ENCODE measurements around the gene WNT11.

The WNT11 gene

DNA sequence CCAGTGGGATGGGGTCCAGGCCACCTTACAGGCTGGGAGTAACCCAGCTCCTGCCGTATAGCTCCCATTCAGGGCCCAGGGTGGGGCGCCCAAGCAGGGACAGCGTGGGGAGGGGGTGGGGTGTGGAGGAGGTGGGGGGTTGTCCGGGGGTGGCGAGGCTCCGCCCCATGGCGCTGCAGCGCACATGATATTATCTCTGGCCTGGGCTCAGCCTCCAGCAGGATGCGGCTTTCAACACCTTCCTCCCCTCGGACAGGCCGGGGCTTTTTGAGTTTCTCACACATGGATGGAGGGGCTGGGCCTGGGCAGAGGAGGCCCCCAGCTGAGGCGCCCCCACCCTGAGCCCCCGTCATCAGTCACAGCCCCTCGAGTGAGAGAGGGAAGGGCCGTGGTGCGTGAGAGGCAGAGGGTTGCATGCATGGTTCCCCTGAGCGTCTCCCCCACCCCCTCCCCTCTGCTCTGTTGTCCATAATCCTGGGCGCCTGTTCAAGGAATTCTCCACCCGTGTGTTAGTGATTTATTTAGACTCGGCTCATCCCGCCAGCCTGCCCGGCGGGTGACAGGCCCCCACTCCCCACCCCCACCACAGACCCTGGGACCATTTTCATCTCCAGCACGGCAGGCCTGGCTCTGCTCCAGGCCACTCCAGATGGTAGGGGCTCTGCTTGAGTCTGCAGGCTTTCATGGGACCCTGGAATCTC, 44.9 kb downstream of the WNT11 start:
- DNase-seq (no peak), ATAC-seq (replicated peaks) (peak in 1 of 2 donors; percentile 37)
- Mint-ChIP-seq H3K27ac (no peak overlapping the region), H3K27me3 (peaks cover 6 to 19% of the 10 kb centered on the region in 2 donors), H3K4me1 (peaks cover 3 to 11% of the 10 kb centered on the region in 2 donors), H3K9me3 (no peaks in the 10 kb centered on the region), H3K4me3 (no peak overlapping the region), H3K36me3 (no peaks in the 10 kb centered on the region)

DNA sequence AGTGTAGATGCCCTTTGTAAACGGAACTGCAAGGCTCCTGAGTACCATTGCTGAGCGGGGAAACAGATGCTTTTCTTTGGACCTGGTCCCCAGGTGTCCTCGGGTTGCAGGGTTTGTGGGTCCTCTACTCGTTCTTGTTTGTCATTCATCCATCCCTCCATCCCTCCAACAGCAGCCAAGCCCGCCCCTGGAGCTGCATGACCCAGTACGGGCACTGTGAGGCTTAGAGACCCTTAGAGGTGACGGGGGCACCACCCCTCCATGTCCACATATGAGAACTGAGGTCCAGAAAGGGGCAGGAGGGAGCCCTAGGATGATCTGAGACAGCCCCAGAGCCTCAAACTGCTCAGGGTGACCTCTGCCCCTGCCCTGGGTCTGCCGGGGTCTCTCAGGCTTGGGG, 45.4 kb downstream of the WNT11 start:
- Mint-ChIP-seq H3K4me3 (no peak overlapping the region), H3K27ac (no peak overlapping the region), H3K4me1 (peaks cover 3 to 6% of the 10 kb centered on the region in 2 donors), H3K27me3 (peaks cover 6 to 21% of the 10 kb centered on the region in 2 donors), H3K9me3 (no peaks in the 10 kb centered on the region), H3K36me3 (no peaks in the 10 kb centered on the region)
- ATAC-seq (replicated peaks) (no peak), DNase-seq (no peak)

- Mint-ChIP-seq H3K27ac (no peak overlapping the region), H3K36me3 (no peaks in the 10 kb centered on the region), H3K4me1 (peaks cover 0 to 2% of the 10 kb centered on the region in 2 donors), H3K4me3 (no peak overlapping the region), H3K27me3 (peaks cover 6 to 18% of the 10 kb centered on the region in 2 donors), H3K9me3 (no peaks in the 10 kb centered on the region)
- DNase-seq: no peak
- no peak for ATAC-seq (replicated peaks)
Measured at GRCh38 chr11:76159983-76160661, 46.2 kb downstream of the WNT11 start.

DNA sequence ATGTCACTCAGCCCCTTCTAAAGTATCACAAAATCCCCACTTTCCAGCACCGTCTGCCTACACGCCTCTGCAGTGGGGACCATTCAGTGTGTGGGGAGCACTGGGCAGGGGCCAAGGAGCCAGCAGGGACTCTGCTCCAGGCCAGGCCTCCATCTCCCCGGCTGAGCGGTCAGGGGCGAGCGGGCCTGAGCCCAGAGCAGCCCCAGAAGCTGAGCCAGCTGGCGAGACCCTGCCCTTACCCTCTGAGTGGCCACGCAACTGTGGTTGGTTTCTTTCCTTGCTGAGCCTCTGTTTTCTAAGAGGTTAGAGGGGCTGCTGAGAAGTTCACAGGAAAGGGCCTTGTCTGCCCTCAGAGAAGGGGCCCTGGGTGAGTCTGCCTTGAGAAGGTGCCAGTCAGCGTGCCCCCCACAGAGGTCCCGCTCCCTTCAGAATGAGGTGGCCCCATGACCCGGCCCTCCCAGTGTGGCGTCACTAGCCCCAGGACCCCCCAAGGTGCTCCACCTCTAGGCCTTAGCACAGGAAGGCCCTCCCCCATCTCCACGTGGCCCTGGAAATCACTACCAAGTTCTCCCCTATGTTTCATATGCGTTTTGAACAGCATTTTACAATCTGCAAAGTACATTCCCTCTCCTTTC, 46.9 kb downstream of the WNT11 start:
- no peak for DNase-seq
- Mint-ChIP-seq H3K27me3 (peaks cover 6 to 14% of the 10 kb centered on the region in 2 donors), H3K4me3 (no peak overlapping the region), H3K9me3 (no peaks in the 10 kb centered on the region), H3K36me3 (no peaks in the 10 kb centered on the region), H3K4me1 (peaks cover 0 to 3% of the 10 kb centered on the region in 2 donors), H3K27ac (no peak overlapping the region)
- ATAC-seq (replicated peaks): no peak

DNA sequence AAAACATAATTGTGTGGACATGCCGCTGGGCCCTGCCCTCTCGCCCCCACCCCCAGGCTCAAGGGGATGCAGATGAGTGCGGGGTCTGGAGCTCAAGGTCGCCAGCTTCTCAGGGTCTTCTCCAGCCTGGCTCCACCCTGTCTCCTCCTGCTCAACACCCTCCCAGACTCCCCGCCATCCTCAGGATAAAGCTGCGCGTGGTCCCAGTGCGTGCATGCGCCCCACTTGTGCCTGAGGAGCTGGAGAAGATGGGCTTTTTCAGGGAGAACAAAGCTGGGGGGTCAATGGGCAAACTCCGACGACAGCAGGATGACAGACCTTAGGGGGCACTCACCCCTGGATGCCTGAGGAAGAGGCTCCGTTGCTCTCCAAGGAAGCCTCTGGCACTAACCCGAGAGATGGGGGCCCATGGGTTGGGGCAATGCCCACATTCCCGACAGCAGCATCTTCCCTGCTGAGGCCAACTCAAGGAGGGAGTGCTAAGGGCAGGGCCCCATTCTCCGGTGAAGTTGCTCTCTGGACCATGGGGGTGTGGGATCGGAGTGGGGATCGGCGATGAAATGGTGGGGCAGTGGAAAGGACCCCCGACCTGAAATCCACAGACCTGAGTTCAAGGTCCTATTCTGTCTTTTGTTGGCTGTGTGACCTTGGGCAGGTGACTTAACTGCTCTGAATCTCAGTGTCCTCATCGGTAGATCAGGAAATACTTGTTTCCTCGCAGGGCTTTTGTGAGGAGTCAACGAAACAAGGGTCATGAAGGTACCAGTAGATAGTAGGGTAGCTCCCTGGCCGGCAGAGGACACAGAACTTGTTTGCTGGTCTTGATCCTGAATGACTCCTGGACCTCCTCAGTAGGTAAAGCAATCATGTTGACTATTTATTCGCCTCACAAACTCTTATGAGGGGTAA, 47.7 kb downstream of the WNT11 start:
- Mint-ChIP-seq H3K4me1 (peaks cover 3 to 4% of the 10 kb centered on the region in 2 donors), H3K36me3 (no peaks in the 10 kb centered on the region), H3K27me3 (peaks cover under 1 to 9% of the 10 kb centered on the region in 2 donors), H3K4me3 (no peak overlapping the region), H3K27ac (no peak overlapping the region), H3K9me3 (no peaks in the 10 kb centered on the region)
- no peak for ATAC-seq (replicated peaks)
- DNase-seq: no peak

DNA sequence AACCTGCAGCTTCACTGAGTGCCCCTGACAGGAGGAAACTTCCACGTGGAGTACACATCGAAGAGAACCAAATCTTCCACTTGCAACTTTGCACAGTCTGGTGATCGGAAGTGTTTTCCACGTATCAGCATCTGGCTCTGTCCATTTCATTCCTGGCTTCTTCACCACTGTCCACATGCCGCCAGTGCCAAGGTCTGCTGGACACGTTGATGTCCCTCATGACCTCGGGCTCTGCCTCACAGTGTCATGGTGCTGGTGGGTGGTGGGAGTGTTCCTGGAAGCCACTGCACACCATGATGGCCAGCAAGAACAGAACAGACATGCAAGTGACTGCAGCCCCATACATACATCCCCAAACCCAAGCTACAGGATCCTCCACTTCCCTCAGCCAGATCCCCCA, 48.4 kb downstream of the WNT11 start:
- Mint-ChIP-seq H3K4me3 (no peak overlapping the region), H3K36me3 (no peaks in the 10 kb centered on the region), H3K27ac (no peak overlapping the region), H3K9me3 (no peaks in the 10 kb centered on the region), H3K4me1 (peaks cover 11 to 12% of the 10 kb centered on the region in 2 donors), H3K27me3 (peaks cover 0 to 8% of the 10 kb centered on the region in 2 donors)
- DNase-seq (no peak), ATAC-seq (replicated peaks) (no peak)

DNA sequence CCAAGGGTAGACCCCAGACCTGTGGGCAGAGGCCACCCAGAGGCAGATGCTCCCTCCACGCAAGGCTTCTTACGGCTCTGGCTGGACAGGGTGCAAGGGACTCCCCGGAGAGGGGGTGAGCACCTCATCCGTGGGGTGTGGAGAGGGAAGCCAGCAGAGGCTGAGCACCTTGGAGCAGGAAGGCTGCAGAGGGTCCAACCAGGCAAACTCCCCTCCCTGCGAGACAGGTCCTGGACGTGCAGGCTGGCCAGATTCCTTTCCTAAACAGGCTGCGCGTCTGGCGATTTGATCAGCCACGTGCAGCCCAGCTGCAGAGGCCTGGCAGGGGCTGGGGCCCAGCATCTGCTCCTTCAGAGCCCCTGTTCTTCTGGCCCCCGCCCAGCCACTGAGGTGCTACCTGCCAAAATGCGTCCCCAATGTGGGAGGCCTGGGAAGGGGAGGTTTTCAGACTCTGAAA, 49.3 kb downstream of the WNT11 start:
- no peaks in the 10 kb centered on the region for H3K9me3 Mint-ChIP-seq
- no peak for ATAC-seq (replicated peaks)
- no peak overlapping the region for H3K4me3 Mint-ChIP-seq
- H3K27ac Mint-ChIP-seq: no peak overlapping the region
- no peak for DNase-seq
- H3K4me1 Mint-ChIP-seq: peaks cover 19 to 21% of the 10 kb centered on the region in 2 donors
- H3K36me3 Mint-ChIP-seq: no peaks in the 10 kb centered on the region
- H3K27me3 Mint-ChIP-seq: peaks cover 0 to 8% of the 10 kb centered on the region in 2 donors

GRCh38 chr11:76155500-76156227, 50.6 kb downstream of the WNT11 start:
- Mint-ChIP-seq H3K9me3 (no peaks in the 10 kb centered on the region), H3K4me3 (no peak overlapping the region)
- no peak for ATAC-seq (replicated peaks)

DNA sequence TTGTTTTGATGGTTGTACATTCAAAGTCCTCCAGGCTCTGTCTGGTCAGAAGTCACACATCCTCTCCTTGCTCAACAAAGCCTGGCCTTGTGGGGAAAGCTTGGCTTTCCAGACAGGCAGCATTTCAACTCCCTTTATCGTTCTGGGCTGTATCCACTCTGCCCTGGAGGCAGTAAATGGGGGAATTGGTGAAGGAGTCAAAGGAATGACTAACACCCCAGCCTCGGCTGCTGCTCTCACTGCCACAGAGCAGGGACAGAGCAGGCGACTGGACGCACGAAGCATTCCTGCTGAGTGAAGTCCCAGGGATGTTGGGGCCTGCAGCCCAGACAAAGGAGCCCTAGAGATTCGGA, 52.8 kb downstream of the WNT11 start:
- H3K27me3 Mint-ChIP-seq: peaks cover 0 to 4% of the 10 kb centered on the region in 2 donors
- H3K4me3 Mint-ChIP-seq: peak overlapping the region; percentile 85
- peak overlapping the region; percentile 92 for H3K27ac Mint-ChIP-seq
- DNase-seq: no peak
- no peaks in the 10 kb centered on the region for H3K9me3 Mint-ChIP-seq
- H3K4me1 Mint-ChIP-seq: peaks cover 25 to 26% of the 10 kb centered on the region in 2 donors
- peak; percentile 1 to 6 for ATAC-seq (replicated peaks)
- H3K36me3 Mint-ChIP-seq: no peaks in the 10 kb centered on the region

More at GRCh38 chr11:76155500-76156227, 50.6 kb downstream of the WNT11 start:
- Mint-ChIP-seq H3K4me1 (peaks cover 23 to 26% of the 10 kb centered on the region in 2 donors), H3K27me3 (peaks cover 0 to 4% of the 10 kb centered on the region in 2 donors), H3K36me3 (no peaks in the 10 kb centered on the region), H3K27ac (no peak overlapping the region)
- DNase-seq: no peak

GRCh38 chr11:76152741-76153570, 53.3 kb downstream of the WNT11 start:
- Mint-ChIP-seq H3K9me3 (no peaks in the 10 kb centered on the region), H3K27me3 (peaks cover 0 to 4% of the 10 kb centered on the region in 2 donors), H3K4me3 (peak overlapping the region; percentile 85), H3K27ac (peak overlapping the region; percentile 92), H3K4me1 (peaks cover 26 to 28% of the 10 kb centered on the region in 2 donors), H3K36me3 (no peaks in the 10 kb centered on the region)
- DNase-seq (peak; percentile 52), ATAC-seq (replicated peaks) (peak; percentile 70)

GRCh38 chr11:76152086-76152681, 54.1 kb downstream of the WNT11 start:
- Mint-ChIP-seq H3K36me3 (no peaks in the 10 kb centered on the region), H3K9me3 (no peaks in the 10 kb centered on the region), H3K4me1 (peaks cover 26 to 28% of the 10 kb centered on the region in 2 donors), H3K4me3 (peak overlapping the region; percentile 85), H3K27ac (peak overlapping the region; percentile 92), H3K27me3 (peaks cover 0 to 4% of the 10 kb centered on the region in 2 donors)
- ATAC-seq (replicated peaks): peak; percentile 76
- DNase-seq: peak; percentile 79

DNA sequence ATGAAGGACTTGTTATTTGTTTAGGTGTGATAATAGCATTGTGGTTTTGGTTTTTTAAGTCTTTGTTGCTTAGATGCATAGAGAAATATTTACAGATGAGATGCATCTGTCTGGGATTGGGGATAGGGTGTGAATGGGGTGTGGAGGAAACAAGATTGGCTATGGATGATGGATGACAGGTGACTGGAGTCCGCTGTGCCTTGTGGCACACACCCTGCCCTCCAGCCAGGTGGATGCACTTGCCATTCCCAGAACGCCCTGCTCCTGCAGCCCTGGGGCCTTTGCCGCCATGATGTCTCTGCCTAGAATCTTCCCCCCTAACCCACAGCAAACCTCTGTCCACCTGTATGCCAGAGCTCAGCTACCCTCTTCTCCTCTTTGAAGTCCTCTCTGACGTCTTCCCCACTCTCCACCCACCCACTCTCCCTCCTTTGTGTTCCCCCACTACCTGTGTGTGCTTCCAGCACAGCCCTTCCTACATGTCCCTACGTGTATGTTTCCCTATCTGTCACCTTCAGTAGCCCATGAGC, 54.7 kb downstream of the WNT11 start:
- H3K9me3 Mint-ChIP-seq: no peaks in the 10 kb centered on the region
- ATAC-seq (replicated peaks): no peak
- H3K27me3 Mint-ChIP-seq: peaks cover 0 to 3% of the 10 kb centered on the region in 2 donors
- no peak for DNase-seq
- H3K4me3 Mint-ChIP-seq: peak overlapping the region; percentile 85
- H3K36me3 Mint-ChIP-seq: no peaks in the 10 kb centered on the region
- peak overlapping the region; percentile 92 for H3K27ac Mint-ChIP-seq
- peaks cover 26 to 28% of the 10 kb centered on the region in 2 donors for H3K4me1 Mint-ChIP-seq

All from stimulated activated naive B cell treated with anti-CD40 and anti-IgM and Interleukin-4, amounts not matched to agents 10 μg/mL and 1 μg/mL and 100 μg/mL, for 72 hours (primary cell).